Measurements from ENCODE around the gene CCS. TPM values are rescaled to one million over a fixed set of nuclear protein-coding genes. Genes with fewer than 3 reads are reported as not detected.
"Not testable (repeated sequence)": the region's sequence is repeated elsewhere in the genome, so short reads cannot be mapped to it uniquely, and the experiment has no call there.

The CCS gene
- total RNA-seq, 2 donors from 2014 or later = 26.5 to 33.9 TPM

- ATAC-seq (no peak), DNase-seq (no peak)
- peaks cover 16% of the 10 kb centered on the region for H3K4me1 ChIP-seq
- TF ChIP-seq CTCF (IDR thresholded peaks at IDR 0.05) = no peak
- TF ChIP-seq POLR2A (IDR thresholded peaks at IDR 0.05) = no peak
- no peaks in the 10 kb centered on the region for H3K27me3 ChIP-seq
- intact Hi-C loops (cut with DNase I) = no loop called here
- H3K36me3 ChIP-seq (replicated peaks in 1 of 2; ENCODE audit: insufficient read depth in 1 of 2, low read depth in 2 of 2) = peaks cover 0 to 10% of the 10 kb centered on the region in 2 donors
- H3K4me3 ChIP-seq = no peak overlapping the region
- H3K27ac ChIP-seq = no peak overlapping the region
- 98% methylated on average over 6 of the region's 6 CpGs; no CpG with 5 or more reads in 1 of the 2 donors for WGBS, 2 donors
- H3K9me3 ChIP-seq = no peaks in the 10 kb centered on the region
Observed at GRCh38 chr11:66603072-66603471, 10.1 kb downstream of the CCS start.

- Histone ChIP-seq H3K4me3 (no peak overlapping the region), H3K27ac (no peak overlapping the region), H3K4me1 (peaks cover 16% of the 10 kb centered on the region), H3K36me3 (replicated peaks in 1 of 2; ENCODE audit: insufficient read depth in 1 of 2, low read depth in 2 of 2) (peaks cover 0 to 8% of the 10 kb centered on the region in 2 donors), H3K27me3 (no peaks in the 10 kb centered on the region), H3K9me3 (no peaks in the 10 kb centered on the region)
- 59 to 64% methylated on average over 5 of the region's 5 CpGs for whole genome bisulfite sequencing, 2 donors
- intact Hi-C loops (cut with DNase I) = no loop called here
- TF ChIP-seq POLR2A (IDR thresholded peaks at IDR 0.05) = no peak
- no peak for TF ChIP-seq CTCF (IDR thresholded peaks at IDR 0.05)
- ATAC-seq (no peak), DNase-seq (no peak)
Observed at GRCh38 chr11:66604155-66604554, 11.2 kb downstream of the CCS start.

DNA sequence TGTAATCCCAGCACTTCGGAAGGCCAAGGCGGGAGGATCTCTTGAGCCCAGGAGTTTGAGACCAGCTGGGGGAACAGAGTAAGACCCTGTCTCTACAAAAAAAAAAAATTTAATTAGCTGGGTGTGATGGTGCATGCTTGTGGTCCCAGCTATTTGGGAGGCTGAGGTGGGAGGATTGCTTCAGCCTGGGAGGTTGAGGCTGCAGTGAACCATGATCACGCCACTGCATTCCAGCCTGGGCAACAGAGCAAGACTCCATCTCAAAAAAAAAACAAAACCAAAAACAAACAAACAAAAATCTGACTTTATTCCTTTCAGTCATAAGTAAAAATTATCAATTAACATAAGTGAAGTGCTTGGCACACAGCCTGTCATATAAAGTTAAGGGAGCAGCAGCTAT, 13.6 kb downstream of the CCS start:
- DNase-seq; H3K4me3 ChIP-seq; intact Hi-C loops (cut with DNase I); H3K27me3 ChIP-seq; H3K9me3 ChIP-seq; ATAC-seq; H3K36me3 ChIP-seq (replicated peaks in 1 of 2; ENCODE audit: insufficient read depth in 1 of 2, low read depth in 2 of 2): not testable (repeated sequence)
- WGBS, 2 donors = 92 to 98% methylated on average over 3 of the region's 3 CpGs
- peaks cover 16% of the 10 kb centered on the region for H3K4me1 ChIP-seq
- peak overlapping the region in 3 of 4 donors; percentile 40 to 67 (median 42) for H3K27ac ChIP-seq

DNA sequence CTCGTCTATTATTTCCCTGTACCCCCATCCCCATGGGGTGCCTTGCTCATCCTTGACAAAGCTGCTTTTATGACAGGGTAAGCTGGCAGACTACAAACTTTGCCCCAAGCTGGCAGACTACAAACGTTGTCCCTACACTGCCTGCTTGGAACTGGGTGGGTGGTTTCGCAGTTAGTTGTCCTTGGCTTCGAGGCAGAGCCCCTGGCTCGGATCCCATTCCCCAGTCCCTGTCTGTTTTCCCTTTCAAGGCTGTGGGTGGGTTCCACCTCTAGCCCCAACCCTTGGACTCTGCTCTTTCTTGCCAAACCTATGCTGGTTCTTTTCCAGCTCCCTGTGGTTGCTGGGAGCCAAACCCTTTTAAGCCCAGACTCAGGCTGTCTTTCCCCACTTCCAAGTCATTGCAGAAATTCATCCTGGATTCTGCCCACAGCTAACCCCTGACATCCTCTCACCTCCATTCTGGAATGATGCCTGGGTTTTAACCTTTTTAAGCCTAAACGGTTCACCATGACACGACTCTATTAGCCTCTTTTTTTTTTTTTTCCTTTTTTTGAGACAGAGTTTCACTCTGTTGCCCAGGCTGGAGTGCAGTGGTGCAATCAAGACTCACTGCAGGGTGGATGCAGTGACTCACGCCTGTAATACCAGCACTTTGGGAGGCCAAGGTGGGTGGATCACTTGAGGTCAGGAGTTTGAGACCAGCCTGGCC, 14.3 kb downstream of the CCS start:
- H3K27me3 ChIP-seq = no peaks in the 10 kb centered on the region
- no peak for TF ChIP-seq POLR2A (IDR thresholded peaks at IDR 0.05)
- TF ChIP-seq CTCF (IDR thresholded peaks at IDR 0.05) = no peak
- DNase-seq = peak; percentile 73 to 87 (median 86)
- peaks cover 0 to 3% of the 10 kb centered on the region in 2 donors for H3K36me3 ChIP-seq (replicated peaks in 1 of 2; ENCODE audit: insufficient read depth in 1 of 2, low read depth in 2 of 2)
- H3K4me1 ChIP-seq = peaks cover 16% of the 10 kb centered on the region
- H3K9me3 ChIP-seq = no peaks in the 10 kb centered on the region
- peak overlapping the region; percentile 22 to 67 (median 41) for H3K27ac ChIP-seq
- 3 to 14% methylated on average over 8 of the region's 8 CpGs for WGBS, 2 donors
- no peak overlapping the region for H3K4me3 ChIP-seq
- intact Hi-C loops (cut with DNase I) = no loop called here
- ATAC-seq = peak; percentile 88

DNA sequence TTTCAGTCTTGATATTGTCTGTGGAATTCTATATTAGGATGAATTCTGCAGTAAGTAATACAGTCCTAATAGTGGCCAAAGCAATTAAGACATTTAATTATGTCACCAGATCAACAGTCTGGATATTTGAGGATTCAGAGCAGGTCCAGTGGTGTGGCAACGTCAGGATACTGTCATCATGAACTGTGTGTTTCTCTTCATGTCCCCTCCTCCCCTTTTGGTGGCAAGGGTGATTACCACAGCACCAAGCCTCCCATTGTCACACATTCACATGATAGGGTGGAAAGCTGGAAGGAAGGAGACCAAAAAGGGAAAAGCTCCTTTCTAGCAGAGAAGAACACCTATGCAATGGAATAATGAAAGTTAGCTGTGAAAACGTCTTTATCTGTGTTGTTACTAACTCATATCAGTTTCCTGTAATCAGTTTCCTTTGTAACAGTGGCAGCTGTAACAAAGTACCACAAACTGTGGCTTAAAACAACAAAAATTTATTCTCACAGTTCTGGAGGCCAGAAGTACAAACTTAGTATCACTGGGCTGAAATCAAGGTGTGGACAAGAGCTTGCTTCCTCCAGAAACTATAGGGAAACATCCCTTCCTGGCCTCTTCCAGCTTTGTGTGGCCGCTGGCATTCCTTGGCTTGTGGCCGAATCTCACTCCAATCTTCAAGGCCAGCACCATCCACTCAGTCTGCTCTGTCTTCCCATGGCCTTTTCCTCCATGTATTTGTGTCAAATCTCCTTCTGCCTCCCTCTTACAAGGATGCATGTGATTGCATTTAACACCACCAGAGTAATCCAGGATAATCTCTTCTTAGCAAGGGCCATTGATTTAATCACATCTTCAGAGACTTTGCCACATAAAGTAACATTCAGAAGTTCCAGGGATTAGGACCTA, 17.0 kb downstream of the CCS start:
- Histone ChIP-seq H3K9me3 (no peaks in the 10 kb centered on the region), H3K4me1 (peaks cover 16% of the 10 kb centered on the region), H3K27me3 (no peaks in the 10 kb centered on the region), H3K36me3 (replicated peaks in 1 of 2; ENCODE audit: insufficient read depth in 1 of 2, low read depth in 2 of 2) (no peaks in the 10 kb centered on the region), H3K4me3 (no peak overlapping the region), H3K27ac (no peak overlapping the region)
- 44 to 50% methylated on average over 4 of the region's 4 CpGs for WGBS, 2 donors
- TF ChIP-seq POLR2A (IDR thresholded peaks at IDR 0.05) (no peak), CTCF (IDR thresholded peaks at IDR 0.05) (no peak)
- no peak for DNase-seq
- ATAC-seq = no peak
- intact Hi-C loops (cut with DNase I) = no loop called here

Measured in body of pancreas (tissue), 4 donors.